ENCODE measurements around the gene KCTD13. TPM values are rescaled to one million over a fixed set of nuclear protein-coding genes. Genes with fewer than 3 reads are reported as not detected.
"Not testable (repeated sequence)": the region's sequence is repeated elsewhere in the genome, so short reads cannot be mapped to it uniquely, and the experiment has no call there.

KCTD13 gene
- total RNA-seq, 1 donor from 2014 or later = 58.8 TPM

- no peak for DNase-seq
- Mint-ChIP-seq H3K27me3 (no peaks in the 10 kb centered on the region), H3K36me3 (ENCODE audit: low read depth) (peaks cover 9% of the 10 kb centered on the region), H3K27ac (peak overlapping the region; percentile 83), H3K4me3 (peak overlapping the region; percentile 92), H3K9me3 (no peaks in the 10 kb centered on the region), H3K4me1 (peaks cover 15% of the 10 kb centered on the region)
- intact Hi-C loops (cut with micrococcal nuclease) = loop anchor here (1.0 kb wide), 1 partner anchor 36 kb away; no protein-coding TSS in a partner anchor
Measured at GRCh38 chr16:29961127-29961478, 35.1 kb upstream of the KCTD13 start.

- intact Hi-C loops (cut with micrococcal nuclease); H3K36me3 Mint-ChIP-seq (ENCODE audit: low read depth); H3K27me3 Mint-ChIP-seq; DNase-seq; H3K9me3 Mint-ChIP-seq; H3K27ac Mint-ChIP-seq; H3K4me3 Mint-ChIP-seq: not testable (repeated sequence)
- peaks cover 14% of the 10 kb centered on the region for H3K4me1 Mint-ChIP-seq
Measured at GRCh38 chr16:29959821-29960220, 33.8 kb upstream of the KCTD13 start.

GRCh38 chr16:29959293-29959692 is 33.3 kb upstream of the KCTD13 start:
- DNase-seq = no peak
- peaks cover 2% of the 10 kb centered on the region for H3K36me3 Mint-ChIP-seq (ENCODE audit: low read depth)
- H3K4me1 Mint-ChIP-seq = peaks cover 14% of the 10 kb centered on the region
- intact Hi-C loops (cut with micrococcal nuclease) = no loop called here
- H3K27ac Mint-ChIP-seq = no peak overlapping the region
- H3K9me3 Mint-ChIP-seq = no peaks in the 10 kb centered on the region
- H3K4me3 Mint-ChIP-seq = no peak overlapping the region
- H3K27me3 Mint-ChIP-seq = peaks cover 3% of the 10 kb centered on the region

GRCh38 chr16:29958756-29959155 is 32.7 kb upstream of the KCTD13 start:
- peaks cover 14% of the 10 kb centered on the region for H3K4me1 Mint-ChIP-seq
- peaks cover 2% of the 10 kb centered on the region for H3K36me3 Mint-ChIP-seq (ENCODE audit: low read depth)
- H3K9me3 Mint-ChIP-seq = no peaks in the 10 kb centered on the region
- peaks cover 5% of the 10 kb centered on the region for H3K27me3 Mint-ChIP-seq
- H3K27ac Mint-ChIP-seq = no peak overlapping the region
- no peak for DNase-seq
- H3K4me3 Mint-ChIP-seq = no peak overlapping the region
- intact Hi-C loops (cut with micrococcal nuclease) = no loop called here

GRCh38 chr16:29951625-29952365 is 25.8 kb upstream of the KCTD13 start:
- no peaks in the 10 kb centered on the region for H3K36me3 Mint-ChIP-seq (ENCODE audit: low read depth)
- no peaks in the 10 kb centered on the region for H3K4me1 Mint-ChIP-seq
- DNase-seq = no peak
- H3K27ac Mint-ChIP-seq = no peak overlapping the region
- peaks cover 5% of the 10 kb centered on the region for H3K27me3 Mint-ChIP-seq
- peaks cover 3% of the 10 kb centered on the region for H3K9me3 Mint-ChIP-seq
- intact Hi-C loops (cut with micrococcal nuclease) = no loop called here
- H3K4me3 Mint-ChIP-seq = no peak overlapping the region

- no peak overlapping the region for H3K27ac Mint-ChIP-seq
- DNase-seq = no peak
- H3K4me1 Mint-ChIP-seq = no peaks in the 10 kb centered on the region
- intact Hi-C loops (cut with micrococcal nuclease) = no loop called here
- H3K36me3 Mint-ChIP-seq (ENCODE audit: low read depth) = no peaks in the 10 kb centered on the region
- H3K27me3 Mint-ChIP-seq = peaks cover 5% of the 10 kb centered on the region
- peaks cover 3% of the 10 kb centered on the region for H3K9me3 Mint-ChIP-seq
- no peak overlapping the region for H3K4me3 Mint-ChIP-seq
Measured at GRCh38 chr16:29950806-29951461, 24.9 kb upstream of the KCTD13 start.

GRCh38 chr16:29947897-29948296 is 21.9 kb upstream of the KCTD13 start:
- intact Hi-C loops (cut with micrococcal nuclease) = no loop called here
- peaks cover 3% of the 10 kb centered on the region for H3K9me3 Mint-ChIP-seq
- H3K4me3 Mint-ChIP-seq = no peak overlapping the region
- no peaks in the 10 kb centered on the region for H3K36me3 Mint-ChIP-seq (ENCODE audit: low read depth)
- peaks cover 4% of the 10 kb centered on the region for H3K4me1 Mint-ChIP-seq
- H3K27me3 Mint-ChIP-seq = peaks cover 6% of the 10 kb centered on the region
- H3K27ac Mint-ChIP-seq = no peak overlapping the region
- DNase-seq = no peak

GRCh38 chr16:29943846-29944799 is 18.1 kb upstream of the KCTD13 start:
- no peak for DNase-seq
- H3K27ac Mint-ChIP-seq = no peak overlapping the region
- no peaks in the 10 kb centered on the region for H3K36me3 Mint-ChIP-seq (ENCODE audit: low read depth)
- intact Hi-C loops (cut with micrococcal nuclease) = no loop called here
- no peaks in the 10 kb centered on the region for H3K9me3 Mint-ChIP-seq
- peaks cover 15% of the 10 kb centered on the region for H3K27me3 Mint-ChIP-seq
- peaks cover 5% of the 10 kb centered on the region for H3K4me1 Mint-ChIP-seq
- no peak overlapping the region for H3K4me3 Mint-ChIP-seq

- intact Hi-C loops (cut with micrococcal nuclease) = no loop called here
- H3K27ac Mint-ChIP-seq = no peak overlapping the region
- peaks cover 5% of the 10 kb centered on the region for H3K4me1 Mint-ChIP-seq
- DNase-seq = no peak
- no peaks in the 10 kb centered on the region for H3K9me3 Mint-ChIP-seq
- H3K36me3 Mint-ChIP-seq (ENCODE audit: low read depth) = no peaks in the 10 kb centered on the region
- H3K27me3 Mint-ChIP-seq = peaks cover 21% of the 10 kb centered on the region
- H3K4me3 Mint-ChIP-seq = no peak overlapping the region
Measured at GRCh38 chr16:29940656-29941055, 14.6 kb upstream of the KCTD13 start.

GRCh38 chr16:29931750-29932149 is 5.7 kb upstream of the KCTD13 start:
- intact Hi-C loops (cut with micrococcal nuclease); H3K36me3 Mint-ChIP-seq (ENCODE audit: low read depth); DNase-seq; H3K4me3 Mint-ChIP-seq; H3K9me3 Mint-ChIP-seq; H3K27ac Mint-ChIP-seq; H3K4me1 Mint-ChIP-seq: not testable (repeated sequence)
- peaks cover 19% of the 10 kb centered on the region for H3K27me3 Mint-ChIP-seq

GRCh38 chr16:29927070-29927905 is 1.3 kb upstream of the KCTD13 start:
- H3K4me3 Mint-ChIP-seq = peak overlapping the region; percentile 91
- H3K27me3 Mint-ChIP-seq = peaks cover 2% of the 10 kb centered on the region
- peak overlapping the region; percentile 95 for H3K27ac Mint-ChIP-seq
- intact Hi-C loops (cut with micrococcal nuclease) = loop anchor here (10.0 kb wide), 1 partner anchor 122 kb away; the partner anchor contains the start of gene MAZ
- no peaks in the 10 kb centered on the region for H3K9me3 Mint-ChIP-seq
- peaks cover 33% of the 10 kb centered on the region for H3K4me1 Mint-ChIP-seq
- DNase-seq = no peak
- H3K36me3 Mint-ChIP-seq (ENCODE audit: low read depth) = peaks cover 18% of the 10 kb centered on the region

- H3K27ac Mint-ChIP-seq = peak overlapping the region; percentile 95
- peaks cover 20% of the 10 kb centered on the region for H3K36me3 Mint-ChIP-seq (ENCODE audit: low read depth)
Measured at GRCh38 chr16:29926711-29927052, 656 bp upstream of the KCTD13 start.

More at GRCh38 chr16:29926711-29927052, 656 bp upstream of the KCTD13 start:
- peak overlapping the region; percentile 91 for H3K4me3 Mint-ChIP-seq
- peak; percentile 66 for DNase-seq
- H3K9me3 Mint-ChIP-seq = no peaks in the 10 kb centered on the region
- H3K27me3 Mint-ChIP-seq = no peaks in the 10 kb centered on the region
- peaks cover 33% of the 10 kb centered on the region for H3K4me1 Mint-ChIP-seq
- intact Hi-C loops (cut with micrococcal nuclease) = loop anchor here (1.0 to 10.0 kb wide), 5 partner anchors 26 to 122 kb away; partner anchors contain the start of genes ASPHD1, CDIPT, INO80E and MAZ
